Astrocyte of the hippocampus (primary cell): ENCODE data around the gene TMEM150C.

Source experiments
- DNase-seq: peaks from one replicate; pipeline ENCODE4 v3.0.0; 2011; ENCODE audit warnings: low read depth, low spot score

The TMEM150C gene

GRCh38 chr4:82561786-82562563 lies at the start of gene TMEM150C:
Gene TMEM150C, minus strand, starts transcription at chr4:82561988. Its CDS starts 57,331 bp downstream, at chr4:82504657.
- peak; percentile 43 for DNase-seq

DNA sequence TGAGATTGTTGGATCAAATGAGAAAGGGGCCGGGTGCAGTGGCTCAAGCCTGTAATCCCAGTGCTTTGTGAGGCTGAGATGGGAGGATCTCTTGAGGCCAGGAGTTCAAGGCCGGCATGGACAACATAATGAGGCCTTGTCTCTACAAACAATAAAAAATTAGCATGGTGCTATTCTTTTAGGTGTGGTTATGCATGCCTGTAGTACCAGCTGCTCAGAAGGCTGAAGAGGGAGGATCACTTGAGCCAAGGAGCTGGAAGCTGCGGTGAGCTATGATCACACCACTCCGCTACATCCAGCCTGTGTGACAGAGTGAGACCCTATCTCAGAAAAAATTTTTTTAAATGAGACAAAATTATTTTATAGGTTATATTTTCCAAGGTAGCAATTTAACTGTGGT lies 49.7 kb upstream of the TMEM150C start:
- no peak for DNase-seq

- DNase-seq = no peak
Observed at GRCh38 chr4:82610041-82610440, 48.3 kb upstream of the TMEM150C start.

GRCh38 chr4:82606622-82607021 lies 44.8 kb upstream of the TMEM150C start:
- no peak for DNase-seq

- DNase-seq = no peak
Observed at GRCh38 chr4:82604522-82604921, 42.7 kb upstream of the TMEM150C start.

DNA sequence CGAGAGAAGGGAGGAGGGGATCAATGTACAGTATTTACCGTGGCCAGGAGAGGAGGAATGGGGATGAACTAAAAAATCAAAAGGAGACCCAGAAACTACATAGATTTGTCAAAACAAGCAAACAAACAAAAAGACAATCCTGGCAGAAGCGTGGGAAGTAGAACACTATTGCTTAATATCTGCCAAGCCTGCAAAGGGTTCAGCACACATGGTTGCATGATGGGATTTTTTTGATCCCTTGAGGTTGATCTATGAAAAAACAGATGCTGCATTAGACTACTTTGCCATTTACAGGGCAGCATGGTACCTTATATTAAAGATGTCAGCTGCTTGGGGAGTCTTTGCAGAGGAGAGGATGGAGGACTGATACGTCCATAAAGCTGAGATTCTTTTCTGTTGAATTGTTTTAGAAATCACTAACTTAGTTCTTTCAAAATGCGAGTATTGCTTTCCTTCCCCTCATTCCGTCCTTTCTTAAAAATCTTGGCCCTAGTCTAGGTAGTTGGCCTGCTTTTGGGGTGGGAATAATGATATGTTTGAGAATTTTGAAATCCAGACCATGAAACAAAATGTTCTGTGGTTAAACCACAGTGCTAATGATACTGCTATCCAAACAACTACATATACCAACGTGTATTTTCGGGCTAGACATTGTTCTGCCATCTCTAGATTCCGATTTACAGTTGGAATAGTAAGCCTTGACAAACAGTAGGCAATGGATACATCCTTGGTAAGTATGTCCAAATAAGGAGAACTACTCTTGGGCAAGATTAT lies 39.6 kb upstream of the TMEM150C start:
- DNase-seq = peak; percentile 9

GRCh38 chr4:82599336-82599735 lies 37.5 kb upstream of the TMEM150C start:
- no peak for DNase-seq

DNA sequence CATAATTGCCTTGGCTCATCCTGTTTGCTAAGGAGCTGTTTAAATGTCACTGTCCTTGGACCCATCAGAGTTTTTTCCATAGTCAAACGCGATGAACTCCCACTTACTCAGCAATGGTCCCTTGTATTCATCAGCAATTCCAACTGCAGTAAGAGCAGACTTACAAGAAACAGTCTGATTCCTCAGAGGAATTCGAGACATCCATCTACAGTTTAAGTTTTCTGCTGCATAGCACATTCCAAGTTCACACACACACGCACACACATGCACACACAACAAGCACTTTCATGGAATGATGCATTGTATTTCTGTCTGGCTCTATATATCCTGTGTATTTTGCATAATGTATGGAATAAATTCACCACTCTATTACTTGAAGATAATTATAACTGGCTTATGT lies 32.7 kb upstream of the TMEM150C start:
- peak; percentile 37 for DNase-seq

GRCh38 chr4:82593411-82593810 lies 31.6 kb upstream of the TMEM150C start:
- DNase-seq = no peak

- no peak for DNase-seq
Observed at GRCh38 chr4:82592639-82593038, 30.9 kb upstream of the TMEM150C start.

DNA sequence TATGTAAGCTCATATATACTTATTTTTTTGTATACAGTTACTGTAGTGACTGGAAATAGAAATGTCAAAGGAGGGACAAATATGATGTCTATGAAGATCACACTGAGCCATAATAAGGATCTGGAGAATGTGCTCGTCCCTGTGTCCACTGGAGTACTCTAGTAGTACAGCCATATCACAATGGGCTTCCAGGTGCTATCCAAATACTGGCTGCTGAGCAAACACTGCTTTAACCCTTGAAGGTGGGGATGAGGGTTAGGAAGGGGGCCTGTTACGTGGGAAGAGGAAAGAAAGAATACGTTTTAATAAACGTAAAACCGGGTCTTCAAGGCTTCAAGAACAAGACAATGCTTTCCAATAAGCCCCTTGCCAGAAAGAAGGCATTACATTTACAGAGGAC lies 29.8 kb upstream of the TMEM150C start:
- no peak for DNase-seq

- DNase-seq = no peak
Observed at GRCh38 chr4:82589756-82590155, 28.0 kb upstream of the TMEM150C start.

DNA sequence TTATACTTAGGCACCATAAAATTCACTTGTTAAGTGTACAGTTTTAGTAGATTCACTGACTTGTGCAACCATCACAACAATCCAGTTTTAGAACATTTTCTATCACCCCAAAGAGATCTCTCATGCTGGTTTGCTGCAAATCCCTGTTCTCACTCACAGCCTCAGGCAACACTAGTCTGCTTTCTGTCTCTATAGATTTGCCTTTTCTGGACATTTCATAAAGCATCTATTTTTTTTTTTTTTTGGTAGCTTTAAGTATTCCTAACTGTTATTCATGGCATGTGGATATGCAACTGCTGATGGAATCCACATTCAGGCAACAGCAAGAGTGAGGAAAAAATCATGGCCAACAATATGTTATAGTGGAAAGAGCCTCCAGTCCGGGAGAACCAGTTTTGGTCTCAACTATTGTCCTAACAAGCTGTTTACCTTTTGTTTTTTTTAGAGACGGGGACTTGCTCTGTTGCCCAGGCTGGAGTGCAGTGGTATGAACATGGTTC lies 27.0 kb upstream of the TMEM150C start:
- no peak for DNase-seq

DNA sequence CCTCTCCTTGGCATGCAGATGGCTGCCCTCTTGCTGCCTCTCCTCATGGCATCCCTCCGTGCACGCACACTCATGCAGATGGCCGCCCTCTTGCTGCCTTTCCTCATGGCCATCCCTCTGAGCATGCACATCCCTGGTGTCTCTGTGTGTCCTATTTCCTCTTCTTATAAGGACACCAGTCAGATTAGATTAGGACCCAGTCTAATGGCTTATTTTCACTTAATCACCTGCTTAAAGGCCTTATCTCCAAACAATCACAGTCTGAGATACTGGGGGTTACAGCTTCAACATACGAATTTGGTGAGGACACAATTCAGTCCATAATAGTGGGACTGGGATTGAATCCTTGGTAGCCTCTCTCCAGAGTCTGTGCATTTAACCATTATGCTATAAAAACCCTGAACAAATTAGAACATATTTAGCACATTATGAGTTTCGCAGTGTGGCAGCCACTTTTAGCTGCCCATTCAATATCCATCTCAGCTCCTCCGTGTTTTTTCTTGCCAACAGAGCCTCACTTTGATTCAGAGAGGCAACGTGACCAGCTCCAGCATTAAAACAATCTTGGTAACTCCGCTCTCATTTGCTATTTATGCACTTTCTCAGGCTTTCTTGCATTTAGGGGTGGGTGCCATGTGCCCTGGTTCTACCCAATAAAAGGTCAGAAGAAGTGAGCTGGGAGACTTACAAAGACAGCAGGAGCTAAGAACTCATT lies 26.2 kb upstream of the TMEM150C start:
- DNase-seq = no peak

GRCh38 chr4:82585690-82586435 lies 24.1 kb upstream of the TMEM150C start:
- DNase-seq = no peak

DNA sequence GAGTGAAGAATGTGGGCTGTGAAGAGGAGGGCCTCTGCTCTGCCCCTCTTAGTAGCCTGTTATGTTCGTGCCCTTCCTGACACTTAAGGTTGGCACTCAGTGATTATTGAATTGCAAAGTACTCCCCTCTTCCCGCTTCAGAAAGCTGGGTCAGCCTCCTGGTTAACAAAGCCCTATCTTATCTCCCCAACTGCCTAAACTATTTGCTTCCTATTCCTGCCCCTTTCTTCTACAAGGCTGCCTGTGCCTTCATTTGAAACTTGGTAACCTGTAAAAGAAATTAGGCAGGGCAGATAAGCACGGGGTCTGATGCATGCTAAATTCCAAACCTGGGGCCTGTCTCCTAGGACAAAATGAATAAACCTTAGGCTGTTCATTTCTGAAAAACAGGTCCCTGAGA lies 23.1 kb upstream of the TMEM150C start:
- DNase-seq = no peak

DNA sequence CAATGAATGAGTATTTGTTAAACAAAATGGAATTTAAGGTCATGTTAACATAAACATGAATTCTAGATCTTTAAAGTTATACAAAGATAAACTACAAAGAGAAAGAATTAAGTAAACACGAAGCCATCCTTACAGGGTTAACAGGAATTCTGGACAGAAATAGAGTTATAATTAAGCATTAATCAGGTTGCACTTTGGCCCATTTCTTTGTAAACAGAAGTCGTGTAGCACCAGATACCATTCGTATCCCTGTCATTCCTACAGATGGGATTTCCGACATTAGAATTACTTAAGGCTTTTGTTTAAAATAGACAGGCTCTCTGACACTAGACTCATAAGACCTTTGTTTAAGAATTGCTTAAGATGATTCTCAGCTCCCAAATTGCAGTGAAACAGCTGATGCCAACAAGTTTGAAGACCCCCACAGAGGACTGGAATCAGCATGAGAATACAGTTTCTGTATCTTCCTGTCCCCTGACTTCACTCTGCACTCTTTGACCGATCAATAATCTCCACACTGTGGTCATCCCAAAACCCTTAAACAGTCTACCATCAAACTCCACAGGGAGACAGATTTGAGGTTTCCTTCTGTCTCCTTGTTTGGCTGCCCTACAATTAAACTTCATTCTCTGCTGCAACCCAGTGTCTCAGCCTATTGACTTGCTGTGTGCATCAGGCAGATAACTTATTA lies 22.3 kb upstream of the TMEM150C start:
- DNase-seq = no peak

GRCh38 chr4:82579932-82580331 lies 18.1 kb upstream of the TMEM150C start:
- no peak for DNase-seq

- no peak for DNase-seq
Observed at GRCh38 chr4:82578935-82579334, 17.1 kb upstream of the TMEM150C start.

DNA sequence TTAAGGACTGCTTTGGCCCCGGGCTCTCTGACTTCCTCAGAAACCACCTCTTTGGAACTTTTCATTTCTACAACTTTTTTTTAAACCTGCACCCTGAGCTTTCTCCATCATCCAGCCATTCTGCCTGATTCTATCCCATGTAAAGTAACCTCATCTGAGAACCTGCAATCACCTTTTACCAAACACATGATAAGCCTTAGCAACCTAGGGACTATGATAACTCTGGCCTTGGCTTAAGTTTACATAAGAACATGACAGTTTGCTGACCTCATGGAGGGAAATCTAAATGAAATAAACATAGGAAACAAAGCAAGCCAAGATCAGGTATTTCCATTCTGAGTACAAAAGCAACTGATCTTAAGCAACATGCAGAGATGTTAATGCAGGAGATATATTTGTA lies 15.7 kb upstream of the TMEM150C start:
- no peak for DNase-seq

DNA sequence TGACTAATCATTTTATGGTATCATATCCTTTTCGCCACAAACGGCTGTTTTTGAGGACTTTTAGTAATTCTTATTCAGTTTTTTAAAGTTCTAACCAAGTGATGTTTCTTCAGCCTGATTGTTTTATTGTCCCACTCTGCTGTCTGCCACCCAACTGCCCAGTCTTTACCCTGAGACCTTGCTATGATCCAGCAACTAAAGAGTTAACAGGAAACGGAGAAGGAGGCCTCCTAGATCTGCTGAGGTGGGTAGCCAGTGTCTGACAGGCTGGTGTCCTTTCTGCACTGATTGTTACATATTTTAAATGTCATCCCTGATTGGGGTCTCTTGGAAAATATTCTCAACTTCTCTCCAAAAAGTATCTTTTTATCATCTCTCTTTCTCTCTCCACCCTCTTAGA lies 7.9 kb upstream of the TMEM150C start:
- no peak for DNase-seq
